ENCODE data around the gene MRPL3.

MRPL3 gene

DNA sequence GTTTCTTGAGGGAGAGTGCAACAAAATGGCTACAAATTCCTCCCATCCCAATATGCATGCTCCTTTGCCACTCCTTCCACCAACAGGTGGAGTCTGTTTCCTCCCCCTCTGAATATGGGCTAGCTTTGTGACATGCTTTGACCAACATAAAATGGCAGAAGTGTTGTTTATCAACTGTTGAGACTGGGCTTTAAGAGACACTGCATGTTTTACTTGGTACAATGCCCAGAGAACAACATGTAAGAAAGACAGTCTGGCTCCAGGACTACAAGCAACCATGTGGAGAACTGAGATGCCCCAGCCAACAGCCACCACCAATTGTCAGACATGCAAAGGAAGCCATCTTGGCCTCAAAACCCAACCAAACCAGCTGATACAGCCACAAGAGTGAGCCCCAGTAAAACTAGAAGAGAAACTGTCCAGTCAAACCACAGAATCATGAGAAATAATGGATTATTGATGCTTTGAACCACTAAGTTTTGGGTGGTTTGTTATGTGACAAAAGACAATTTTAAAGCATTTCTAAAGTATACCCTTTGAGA, 80.7 kb downstream of the MRPL3 start:
- no peaks in the 10 kb centered on the region for H3K4me1 ChIP-seq
- TF ChIP-seq, protein P1, sequence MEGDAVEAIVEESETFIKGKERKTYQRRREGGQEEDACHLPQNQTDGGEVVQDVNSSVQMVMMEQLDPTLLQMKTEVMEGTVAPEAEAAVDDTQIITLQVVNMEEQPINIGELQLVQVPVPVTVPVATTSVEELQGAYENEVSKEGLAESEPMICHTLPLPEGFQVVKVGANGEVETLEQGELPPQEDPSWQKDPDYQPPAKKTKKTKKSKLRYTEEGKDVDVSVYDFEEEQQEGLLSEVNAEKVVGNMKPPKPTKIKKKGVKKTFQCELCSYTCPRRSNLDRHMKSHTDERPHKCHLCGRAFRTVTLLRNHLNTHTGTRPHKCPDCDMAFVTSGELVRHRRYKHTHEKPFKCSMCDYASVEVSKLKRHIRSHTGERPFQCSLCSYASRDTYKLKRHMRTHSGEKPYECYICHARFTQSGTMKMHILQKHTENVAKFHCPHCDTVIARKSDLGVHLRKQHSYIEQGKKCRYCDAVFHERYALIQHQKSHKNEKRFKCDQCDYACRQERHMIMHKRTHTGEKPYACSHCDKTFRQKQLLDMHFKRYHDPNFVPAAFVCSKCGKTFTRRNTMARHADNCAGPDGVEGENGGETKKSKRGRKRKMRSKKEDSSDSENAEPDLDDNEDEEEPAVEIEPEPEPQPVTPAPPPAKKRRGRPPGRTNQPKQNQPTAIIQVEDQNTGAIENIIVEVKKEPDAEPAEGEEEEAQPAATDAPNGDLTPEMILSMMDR (IDR thresholded peaks at IDR 0.05), result no peak
- H3K36me3 ChIP-seq (ENCODE audit: control insufficient read depth, insufficient read depth, low read length), result no peaks in the 10 kb centered on the region
- H3K9me3 ChIP-seq (ENCODE audit: control insufficient read depth, low read length), result no peaks in the 10 kb centered on the region
- no peak overlapping the region for H3K9ac ChIP-seq
- no peak overlapping the region for H2AFZ ChIP-seq
- no peak overlapping the region for H3K27ac ChIP-seq
- H3K79me2 ChIP-seq, result no peaks in the 10 kb centered on the region
- no peak overlapping the region for H3K4me2 ChIP-seq (ENCODE audit: low read length)
- H3K27me3 ChIP-seq (ENCODE audit: control insufficient read depth, insufficient read depth, low read length), result no peaks in the 10 kb centered on the region
- H3K4me3 ChIP-seq (ENCODE audit: low read depth, low read length), result no peak overlapping the region

DNA sequence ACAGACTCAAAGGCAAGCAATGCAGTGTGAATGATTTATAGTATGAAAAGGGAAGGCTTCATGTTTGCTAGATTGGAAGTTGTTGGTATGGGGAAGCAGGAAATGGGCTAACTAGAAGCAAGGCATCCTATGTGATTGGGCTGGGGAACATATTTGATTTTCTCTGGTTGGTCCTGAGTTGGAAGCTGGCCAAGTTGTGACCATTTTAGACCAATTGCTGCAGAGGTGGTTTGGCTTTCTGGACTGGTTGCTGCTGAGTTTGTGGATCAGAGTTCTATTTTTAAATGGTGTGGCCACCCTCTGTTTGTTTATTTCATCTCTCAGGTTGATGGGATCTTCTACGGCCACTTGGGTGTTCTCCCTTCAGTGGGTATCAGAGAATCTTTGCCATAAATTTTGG, 81.5 kb downstream of the MRPL3 start:
- H2AFZ ChIP-seq, result no peak overlapping the region
- H3K4me1 ChIP-seq, result no peaks in the 10 kb centered on the region
- no peaks in the 10 kb centered on the region for H3K36me3 ChIP-seq (ENCODE audit: control insufficient read depth, insufficient read depth, low read length)
- H3K27ac ChIP-seq, result no peak overlapping the region
- H3K9me3 ChIP-seq (ENCODE audit: control insufficient read depth, low read length), result no peaks in the 10 kb centered on the region
- TF ChIP-seq, protein P1 (IDR thresholded peaks at IDR 0.05), result no peak
- no peak overlapping the region for H3K4me3 ChIP-seq (ENCODE audit: low read depth, low read length)
- H3K27me3 ChIP-seq (ENCODE audit: control insufficient read depth, insufficient read depth, low read length), result no peaks in the 10 kb centered on the region
- H3K9ac ChIP-seq, result no peak overlapping the region
- H3K79me2 ChIP-seq, result no peaks in the 10 kb centered on the region
- H3K4me2 ChIP-seq (ENCODE audit: low read length), result no peak overlapping the region

DNA sequence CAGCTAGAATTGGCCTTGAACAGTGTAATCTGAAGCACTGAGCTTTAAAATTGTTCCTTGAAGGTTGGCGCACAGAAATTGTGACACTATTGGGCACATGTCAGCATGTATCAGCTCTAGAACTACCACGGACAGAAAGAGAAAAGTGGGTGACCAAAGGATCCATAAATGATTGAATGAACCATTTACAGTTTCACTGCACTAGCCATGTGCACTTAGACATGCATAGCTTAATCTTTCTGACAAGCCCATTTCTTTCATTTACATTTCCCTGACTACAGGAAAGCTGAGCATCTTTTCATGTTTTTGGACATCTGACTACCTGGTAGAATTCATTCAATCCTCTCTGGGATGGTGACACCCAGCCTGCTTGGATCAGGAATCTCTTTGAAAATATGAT, 85.0 kb downstream of the MRPL3 start:
- no peak overlapping the region for H3K4me3 ChIP-seq (ENCODE audit: low read depth, low read length)
- H3K4me1 ChIP-seq, result no peaks in the 10 kb centered on the region
- TF ChIP-seq, protein P1 (IDR thresholded peaks at IDR 0.05), result no peak
- no peaks in the 10 kb centered on the region for H3K27me3 ChIP-seq (ENCODE audit: control insufficient read depth, insufficient read depth, low read length)
- H3K4me2 ChIP-seq (ENCODE audit: low read length), result no peak overlapping the region
- H3K27ac ChIP-seq, result no peak overlapping the region
- no peak overlapping the region for H2AFZ ChIP-seq
- H3K9ac ChIP-seq, result no peak overlapping the region
- no peaks in the 10 kb centered on the region for H3K79me2 ChIP-seq
- H3K9me3 ChIP-seq (ENCODE audit: control insufficient read depth, low read length), result no peaks in the 10 kb centered on the region
- no peaks in the 10 kb centered on the region for H3K36me3 ChIP-seq (ENCODE audit: control insufficient read depth, insufficient read depth, low read length)
